GM21528 (cell line): Measurements from ENCODE around the gene ITPRIPL1.

Source experiments
- ATAC-seq: cut with Tn5 transposase; IDR thresholded peaks from one replicate; pipeline ENCODE4 v1.9.1; 2021; ENCODE audit warnings: mild to moderate bottlenecking, moderate library complexity; ENCODE audit not compliant: unreplicated experiment, low FRiP score

Gene ITPRIPL1

GRCh38 chr2:96353606-96354101, 28.5 kb downstream of the ITPRIPL1 start:
- ATAC-seq: no peak

DNA sequence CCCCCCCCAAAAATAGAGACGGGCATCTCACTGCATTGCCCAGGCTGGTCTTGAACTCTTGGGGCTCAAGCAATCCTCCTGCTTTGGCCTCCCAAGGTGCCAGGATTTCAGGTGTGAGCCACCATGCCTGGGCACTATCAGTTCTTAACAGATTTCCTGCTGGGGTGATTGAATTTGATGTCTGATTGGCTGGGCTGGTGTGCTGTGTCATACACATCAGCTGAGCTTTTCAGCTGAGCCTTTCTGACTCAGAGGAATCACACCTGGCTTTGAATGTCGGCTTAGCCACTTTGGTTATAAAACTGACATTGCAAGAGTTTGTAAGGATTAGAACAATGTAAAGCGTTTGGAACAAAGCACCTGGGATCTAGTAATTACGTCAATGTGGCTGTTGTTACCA, 29.4 kb downstream of the ITPRIPL1 start:
- no peak for ATAC-seq

DNA sequence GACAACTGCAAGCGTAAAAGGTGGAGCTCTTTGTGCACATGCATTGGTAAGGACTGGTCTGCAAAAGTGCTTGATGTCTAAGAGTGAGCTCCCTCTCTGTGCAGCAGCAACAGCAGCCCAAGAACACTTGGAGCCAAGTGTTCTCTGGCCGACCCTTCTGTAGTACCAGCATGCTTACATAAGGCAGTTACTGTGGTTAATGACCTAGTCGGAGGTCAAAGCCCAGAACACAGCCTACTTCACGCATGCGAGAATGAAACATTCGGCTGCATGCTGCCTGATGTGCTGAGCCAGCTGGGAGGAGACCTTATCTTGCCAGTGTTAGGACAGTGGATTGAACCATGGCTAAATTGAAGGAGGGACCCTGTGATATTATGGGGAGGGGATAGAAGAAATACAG, 31.8 kb downstream of the ITPRIPL1 start:
- ATAC-seq: no peak

DNA sequence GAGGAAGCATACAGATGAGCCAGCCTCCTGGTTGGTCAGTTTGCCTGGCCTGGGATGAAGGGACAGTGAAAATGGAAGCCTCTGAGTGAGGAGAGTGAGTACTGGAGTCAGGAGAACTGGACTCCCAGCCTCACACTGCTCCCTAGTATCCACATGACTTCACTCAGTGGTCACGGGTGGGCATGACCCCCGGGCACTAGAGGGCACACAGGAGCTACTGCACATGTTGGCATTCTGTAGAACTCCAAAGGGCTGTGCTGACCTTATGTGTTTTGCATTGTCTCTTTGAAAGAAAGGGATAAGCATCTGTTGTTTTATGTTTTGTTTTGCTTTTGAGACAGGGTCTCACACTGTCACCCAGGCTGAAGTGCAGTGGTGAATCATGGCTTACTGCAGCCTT, 34.2 kb downstream of the ITPRIPL1 start:
- no peak for ATAC-seq

GRCh38 chr2:96359866-96360265, 34.7 kb downstream of the ITPRIPL1 start:
- no peak for ATAC-seq

DNA sequence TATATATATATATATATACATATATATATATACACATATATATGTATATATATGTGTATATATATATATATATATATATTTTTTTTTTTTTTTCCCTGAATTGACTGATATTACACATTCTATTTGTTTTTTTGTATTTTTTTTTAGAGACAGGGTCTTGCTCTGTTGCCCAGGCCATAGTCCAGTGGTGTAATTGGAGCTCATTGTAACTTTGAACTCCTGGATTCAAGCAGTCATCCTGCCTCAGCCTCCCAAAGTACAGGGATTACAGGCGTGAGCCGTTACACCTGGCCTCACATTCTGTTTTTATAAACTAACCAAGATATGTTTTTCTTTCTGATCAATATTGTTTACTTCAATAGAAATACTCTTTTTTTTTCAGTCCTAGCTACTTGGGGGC, 36.6 kb downstream of the ITPRIPL1 start:
- ATAC-seq: no peak

DNA sequence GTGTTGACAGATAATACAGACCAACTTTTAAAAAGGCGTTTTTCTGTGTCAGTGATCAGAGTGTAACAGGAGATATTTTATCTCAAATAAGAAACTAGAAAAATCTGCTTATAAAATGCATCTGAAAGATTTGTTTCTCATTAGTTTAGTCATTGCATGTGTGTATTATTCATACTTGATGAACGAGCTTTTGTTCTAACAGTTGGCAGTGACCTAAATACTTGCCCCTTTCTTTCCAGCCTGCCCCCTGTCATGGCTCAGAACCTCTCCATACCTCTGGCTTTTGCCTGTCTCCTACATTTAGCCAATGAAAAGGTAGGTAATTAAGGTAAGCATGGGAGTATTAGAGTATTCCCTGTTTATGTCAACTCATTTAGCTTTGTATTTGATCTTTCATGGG, 44.1 kb downstream of the ITPRIPL1 start:
- no peak for ATAC-seq

DNA sequence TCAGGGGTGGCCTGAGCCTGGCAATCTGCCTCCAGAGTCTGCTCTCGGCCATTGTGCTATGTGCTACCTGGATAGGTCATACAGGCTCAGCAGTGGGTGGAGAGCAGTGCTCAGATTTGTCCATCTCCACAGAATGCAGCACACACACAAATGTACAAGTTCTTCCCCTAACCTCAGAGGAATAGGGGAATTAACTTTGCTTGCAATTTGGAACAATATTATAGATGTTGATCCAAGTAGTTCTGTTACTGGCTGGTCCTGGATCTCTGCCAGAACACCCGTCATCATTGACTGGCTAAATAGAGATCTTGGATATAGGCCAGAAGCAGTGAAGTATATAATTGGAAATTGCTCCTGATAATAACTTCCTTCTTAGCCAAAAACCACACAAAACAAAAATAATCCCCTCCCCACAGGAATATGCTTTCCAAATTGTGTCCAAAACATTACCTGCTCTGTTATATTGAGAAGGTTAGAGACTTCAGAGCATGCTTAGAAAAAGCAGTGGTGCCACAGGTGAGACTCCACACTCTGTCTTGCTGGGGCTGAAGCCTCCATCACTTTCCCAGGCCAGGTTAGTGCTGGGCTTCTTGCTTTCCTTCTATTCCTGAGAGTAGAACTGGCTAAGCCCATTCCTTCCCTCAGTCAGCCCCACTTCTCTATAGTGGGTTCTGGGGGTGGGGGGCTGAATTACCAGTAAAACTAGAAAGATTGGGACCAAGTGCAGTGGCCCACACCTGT, 49.3 kb downstream of the ITPRIPL1 start:
- ATAC-seq: no peak
